Rectal smooth muscle tissue (tissue), 1 donor: ENCODE measurements around the gene MRNIP.

Experiments used
- H3K27ac ChIP-seq: one replicate; pipeline ENCODE4 v1.7.0; 2013; ENCODE audit warnings: low read depth, low read length, inconsistent platforms
- H3K27me3 ChIP-seq: one replicate; pipeline ENCODE4 v1.7.0; 2013; ENCODE audit warnings: low read length; ENCODE audit not compliant: control insufficient read depth, insufficient read depth
- H3K36me3 ChIP-seq: one replicate; pipeline ENCODE4 v1.7.0; 2013; ENCODE audit warnings: low read length; ENCODE audit not compliant: control insufficient read depth, insufficient read depth
- H3K4me1 ChIP-seq: one replicate; pipeline ENCODE4 v1.7.0; 2013; ENCODE audit warnings: low read length; ENCODE audit not compliant: control insufficient read depth, insufficient read depth
- H3K4me3 ChIP-seq: one replicate; pipeline ENCODE4 v1.7.0; 2013; ENCODE audit warnings: low read length
- H3K9ac ChIP-seq: one replicate; pipeline ENCODE4 v1.7.0; 2013; ENCODE audit warnings: low read length

The MRNIP gene

GRCh38 chr5:179818746-179819295 is 39.8 kb downstream of the MRNIP start:
- peak overlapping the region; percentile 70 for H3K4me3 ChIP-seq
- peaks cover 32% of the 10 kb centered on the region for H3K4me1 ChIP-seq
- H3K27me3 ChIP-seq: no peaks in the 10 kb centered on the region
- H3K36me3 ChIP-seq: peaks cover 11% of the 10 kb centered on the region
- H3K27ac ChIP-seq: peak overlapping the region; percentile 98
- H3K9ac ChIP-seq: peak overlapping the region; percentile 66

- H3K27ac ChIP-seq: peak overlapping the region; percentile 98
- peaks cover 5% of the 10 kb centered on the region for H3K36me3 ChIP-seq
- peak overlapping the region; percentile 70 for H3K4me3 ChIP-seq
- H3K9ac ChIP-seq: peak overlapping the region; percentile 66
- H3K27me3 ChIP-seq: no peaks in the 10 kb centered on the region
- peaks cover 32% of the 10 kb centered on the region for H3K4me1 ChIP-seq
Measured at GRCh38 chr5:179817890-179818745, 40.5 kb downstream of the MRNIP start.

GRCh38 chr5:179817470-179817840 is 41.2 kb downstream of the MRNIP start:
- Histone ChIP-seq H3K4me1 (peaks cover 25% of the 10 kb centered on the region), H3K4me3 (peak overlapping the region; percentile 49), H3K27me3 (no peaks in the 10 kb centered on the region), H3K27ac (peak overlapping the region; percentile 54), H3K36me3 (no peaks in the 10 kb centered on the region), H3K9ac (no peak overlapping the region)

DNA sequence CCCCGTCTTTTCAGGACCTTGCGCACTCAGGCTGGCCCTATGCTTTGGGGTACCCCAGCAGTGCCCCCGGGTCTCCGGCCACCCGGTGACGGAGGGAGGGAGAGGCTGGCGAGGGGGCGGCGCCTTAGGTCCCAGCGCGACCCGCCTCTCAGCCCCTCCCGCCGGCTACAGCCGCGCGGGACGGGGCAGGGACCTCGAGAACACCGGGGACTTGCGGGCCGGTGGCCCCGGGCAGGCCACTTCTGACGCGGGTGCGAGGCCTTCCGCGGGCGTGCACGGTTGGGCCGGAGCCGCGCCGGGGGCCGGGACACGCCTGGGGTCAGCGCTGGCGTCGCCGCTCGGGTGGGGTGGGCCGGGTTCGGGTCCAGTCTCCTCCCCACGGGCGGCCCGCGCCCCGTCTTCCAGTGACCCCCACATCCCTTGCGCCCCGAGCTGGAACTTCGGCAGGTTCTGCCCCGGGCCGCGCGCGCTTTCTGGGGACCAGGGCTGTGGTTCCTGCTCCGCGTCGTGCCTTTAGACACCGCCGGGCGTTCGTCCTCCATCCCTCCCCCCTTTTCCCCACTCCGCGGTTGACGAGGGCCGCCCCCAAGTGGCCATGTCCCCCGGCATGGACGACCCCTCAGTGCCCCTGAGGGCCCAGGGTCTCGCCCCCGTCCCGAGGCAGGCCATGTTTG is 41.7 kb downstream of the MRNIP start:
- Histone ChIP-seq H3K27me3 (no peaks in the 10 kb centered on the region), H3K4me1 (peaks cover 20% of the 10 kb centered on the region), H3K27ac (peak overlapping the region; percentile 54), H3K4me3 (peak overlapping the region; percentile 49), H3K9ac (no peak overlapping the region), H3K36me3 (peaks cover 3% of the 10 kb centered on the region)

- Histone ChIP-seq H3K36me3 (peaks cover 3% of the 10 kb centered on the region), H3K9ac (no peak overlapping the region), H3K4me1 (peaks cover 19% of the 10 kb centered on the region), H3K27ac (no peak overlapping the region), H3K27me3 (no peaks in the 10 kb centered on the region), H3K4me3 (peak overlapping the region; percentile 49)
Measured at GRCh38 chr5:179816401-179816795, 42.2 kb downstream of the MRNIP start.

GRCh38 chr5:179815491-179816249 is 42.9 kb downstream of the MRNIP start:
- H3K4me3 ChIP-seq: no peak overlapping the region
- no peak overlapping the region for H3K27ac ChIP-seq
- peaks cover 19% of the 10 kb centered on the region for H3K4me1 ChIP-seq

GRCh38 chr5:179814090-179814489 is 44.5 kb downstream of the MRNIP start:
- Histone ChIP-seq H3K27ac (no peak overlapping the region), H3K4me1 (peaks cover 7% of the 10 kb centered on the region), H3K4me3 (no peak overlapping the region), H3K9ac (no peak overlapping the region), H3K27me3 (no peaks in the 10 kb centered on the region), H3K36me3 (peaks cover 3% of the 10 kb centered on the region)

More at GRCh38 chr5:179815491-179816249, 42.9 kb downstream of the MRNIP start:
- Histone ChIP-seq H3K36me3 (peaks cover 3% of the 10 kb centered on the region), H3K27me3 (no peaks in the 10 kb centered on the region), H3K9ac (no peak overlapping the region)

- Histone ChIP-seq H3K36me3 (peaks cover 3% of the 10 kb centered on the region), H3K4me3 (no peak overlapping the region), H3K27ac (no peak overlapping the region), H3K9ac (no peak overlapping the region), H3K4me1 (peaks cover 2% of the 10 kb centered on the region), H3K27me3 (no peaks in the 10 kb centered on the region)
Measured at GRCh38 chr5:179812997-179813607, 45.5 kb downstream of the MRNIP start.

GRCh38 chr5:179812135-179812825 is 46.3 kb downstream of the MRNIP start:
- Histone ChIP-seq H3K27me3 (no peaks in the 10 kb centered on the region), H3K36me3 (peaks cover 3% of the 10 kb centered on the region), H3K4me3 (no peak overlapping the region), H3K9ac (no peak overlapping the region), H3K4me1 (no peaks in the 10 kb centered on the region), H3K27ac (no peak overlapping the region)

DNA sequence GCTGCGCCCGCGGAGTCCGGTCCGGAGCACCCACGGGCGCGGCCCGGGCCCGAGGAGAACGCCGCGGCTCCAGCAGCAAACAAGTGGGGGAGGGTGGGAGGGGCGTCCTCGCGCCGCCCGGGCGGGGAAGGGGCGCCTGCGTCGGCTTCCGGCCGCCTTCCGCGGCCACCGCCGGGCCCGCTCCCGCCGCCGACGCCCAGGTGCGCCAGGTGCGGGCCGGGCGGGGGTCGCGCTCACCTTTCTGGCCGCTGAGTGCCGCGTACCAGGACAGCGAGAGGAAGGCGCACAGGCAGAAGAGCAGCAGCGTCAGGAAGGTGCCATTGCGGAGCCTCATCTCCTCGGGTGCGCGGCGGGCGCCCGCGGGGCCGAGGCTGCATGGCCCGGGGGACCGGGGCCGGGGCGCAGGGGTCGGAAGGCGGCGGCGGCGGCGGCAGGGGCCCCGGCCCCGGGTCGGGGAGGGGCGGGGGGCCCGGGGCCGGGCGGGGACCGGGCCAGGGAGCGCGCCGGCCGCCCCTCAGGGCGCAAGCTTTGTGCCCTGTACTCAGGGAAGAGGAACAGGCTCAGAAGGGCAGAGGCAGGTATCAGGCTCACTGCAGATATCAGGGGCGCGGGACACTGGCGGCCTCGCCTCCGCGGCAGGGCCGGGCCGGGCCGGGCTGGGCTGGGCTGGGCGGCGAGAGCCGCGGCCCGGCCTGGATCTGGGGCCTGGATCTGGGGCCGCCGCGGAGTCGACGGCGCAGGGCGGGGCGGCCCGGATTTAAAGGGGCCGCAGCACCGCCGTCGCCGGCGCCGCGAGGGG is 52.2 kb downstream of the MRNIP start, which contains the start of gene MGAT4B:
Gene MGAT4B, minus strand, starts transcription at position 617 of the 799 bp plus-strand sequence. Its CDS starts 283 bp downstream, at position 334.
- Histone ChIP-seq H3K27me3 (no peaks in the 10 kb centered on the region), H3K4me1 (peaks cover 9% of the 10 kb centered on the region), H3K27ac (peak within 1 kb of the TSS; percentile 90), H3K36me3 (no peaks in the 10 kb centered on the region), H3K9ac (peak within 1 kb of the TSS; percentile 77), H3K4me3 (peak within 1 kb of the TSS; percentile 82)
